KMS-11 (cell line): ENCODE measurements around the gene GNS.

Source experiments
- H2AFZ ChIP-seq: fragments of 200-600 bp; sonication (generic); 2 replicates; pipeline ENCODE4 v1.6.1; 2016; ENCODE audit warnings: antibody characterized with exemption, mixed run types, low read depth
- H3K27ac ChIP-seq: fragments of 200-600 bp; sonication (generic); 2 replicates; pipeline ENCODE4 v1.6.1; 2016; ENCODE audit warnings: mild to moderate bottlenecking, mixed run types
- H3K27me3 ChIP-seq: fragments of 200-600 bp; sonication (generic); 2 replicates; pipeline ENCODE4 v1.6.1; 2017; ENCODE audit warnings: mild to moderate bottlenecking, low read depth, mixed run types, moderate library complexity; ENCODE audit not compliant: insufficient read depth
- H3K36me3 ChIP-seq: fragments of 200-600 bp; sonication (generic); 2 replicates; pipeline ENCODE4 v1.6.1; 2017; ENCODE audit warnings: mild to moderate bottlenecking, mixed run types; ENCODE audit not compliant: insufficient read depth
- H3K4me1 ChIP-seq: fragments of 200-600 bp; sonication (generic); 2 replicates; pipeline ENCODE4 v1.6.1; 2016; ENCODE audit warnings: mild to moderate bottlenecking, low read depth, mixed run types; ENCODE audit not compliant: poor library complexity, severe bottlenecking
- H3K4me2 ChIP-seq: fragments of 200-600 bp; sonication (generic); 2 replicates; pipeline ENCODE4 v1.7.0; 2016; ENCODE audit warnings: mild to moderate bottlenecking, mixed run types
- H3K4me3 ChIP-seq: fragments of 200-600 bp; sonication (generic); IDR thresholded peaks from 2 replicates; pipeline ENCODE4 v1.6.1; 2017; ENCODE audit warnings: low read depth, low read length, mixed read lengths; ENCODE audit not compliant: insufficient read depth
- H3K79me2 ChIP-seq: fragments of 200-600 bp; sonication (generic); 2 replicates; pipeline ENCODE4 v1.6.1; 2016; ENCODE audit warnings: low read depth, mixed run types; ENCODE audit not compliant: insufficient read depth
- H3K9ac ChIP-seq: fragments of 200-600 bp; sonication (generic); 2 replicates; pipeline ENCODE4 v1.6.1; 2016; ENCODE audit warnings: mild to moderate bottlenecking, mixed run types
- H4K20me1 ChIP-seq: fragments of 200-600 bp; sonication (generic); 2 replicates; pipeline ENCODE4 v1.6.1; 2016; ENCODE audit warnings: mild to moderate bottlenecking, mixed run types; ENCODE audit not compliant: insufficient read depth
- CTCF ChIP-seq: fragments of 200-600 bp; sonication (generic); conservative IDR thresholded peaks from 2 replicates; pipeline ENCODE4 v1.6.1; 2017; ENCODE audit warnings: low read depth, mild to moderate bottlenecking, antibody characterized with exemption, low read length, moderate library complexity, mixed read lengths

Gene GNS

GRCh38 chr12:64760808-64761573 is 1.8 kb upstream of the GNS start:
- no peak overlapping the region for H3K4me3 ChIP-seq
- no peak overlapping the region for H3K4me2 ChIP-seq
- H3K27ac ChIP-seq = no peak overlapping the region
- H3K4me1 ChIP-seq = peaks cover 27% of the 10 kb centered on the region
- no peaks in the 10 kb centered on the region for H3K36me3 ChIP-seq
- no peak overlapping the region for H2AFZ ChIP-seq
- no peaks in the 10 kb centered on the region for H4K20me1 ChIP-seq
- TF ChIP-seq CTCF = no peak
- peaks cover 6% of the 10 kb centered on the region; the same call in 1 of the 2 replicates for H3K79me2 ChIP-seq
- no peaks in the 10 kb centered on the region for H3K27me3 ChIP-seq
- H3K9ac ChIP-seq = no peak overlapping the region

GRCh38 chr12:64757771-64758170 is 1.4 kb downstream of the GNS start:
- Histone ChIP-seq H3K4me2 (peak overlapping the region; percentile 99; the same call in 1 of the 2 replicates), H2AFZ (no peak overlapping the region), H3K4me1 (peaks cover 35% of the 10 kb centered on the region), H3K9ac (no peak overlapping the region), H3K4me3 (no peak overlapping the region), H4K20me1 (no peaks in the 10 kb centered on the region), H3K79me2 (peaks cover 6% of the 10 kb centered on the region; the same call in 1 of the 2 replicates), H3K27ac (no peak overlapping the region), H3K36me3 (no peaks in the 10 kb centered on the region), H3K27me3 (no peaks in the 10 kb centered on the region)
- no peak for TF ChIP-seq CTCF

GRCh38 chr12:64756376-64756775 is 2.8 kb downstream of the GNS start:
- no peak overlapping the region for H3K9ac ChIP-seq
- TF ChIP-seq CTCF = no peak
- H3K79me2 ChIP-seq = peaks cover 6% of the 10 kb centered on the region; the same call in 1 of the 2 replicates
- no peak overlapping the region for H2AFZ ChIP-seq
- H3K27me3 ChIP-seq = no peaks in the 10 kb centered on the region
- no peak overlapping the region; the same call in 1 of the 2 replicates for H3K4me2 ChIP-seq
- H3K4me3 ChIP-seq = no peak overlapping the region
- H4K20me1 ChIP-seq = no peaks in the 10 kb centered on the region
- peaks cover 35% of the 10 kb centered on the region for H3K4me1 ChIP-seq
- no peak overlapping the region for H3K27ac ChIP-seq
- no peaks in the 10 kb centered on the region for H3K36me3 ChIP-seq

GRCh38 chr12:64753427-64753826 is 5.8 kb downstream of the GNS start:
- H4K20me1 ChIP-seq = no peaks in the 10 kb centered on the region
- peaks cover 2% of the 10 kb centered on the region; the same call in 1 of the 2 replicates for H3K79me2 ChIP-seq
- H2AFZ ChIP-seq = no peak overlapping the region
- no peak for TF ChIP-seq CTCF
- no peak overlapping the region for H3K9ac ChIP-seq
- no peak overlapping the region for H3K27ac ChIP-seq
- H3K4me1 ChIP-seq = peaks cover 24% of the 10 kb centered on the region
- H3K4me3 ChIP-seq = no peak overlapping the region
- H3K4me2 ChIP-seq = no peak overlapping the region
- no peaks in the 10 kb centered on the region for H3K27me3 ChIP-seq
- no peaks in the 10 kb centered on the region for H3K36me3 ChIP-seq
